IPS-15b (cell line): ENCODE results near the gene PRG2.

Source experiments
- H3K27me3 ChIP-seq: one replicate; pipeline ENCODE4 v1.6.1; 2013; ENCODE audit warnings: low read length; ENCODE audit not compliant: control insufficient read depth, insufficient read depth
- H3K36me3 ChIP-seq: one replicate; pipeline ENCODE4 v1.6.1; 2013; ENCODE audit warnings: low read length; ENCODE audit not compliant: control insufficient read depth, insufficient read depth
- H3K4me1 ChIP-seq: one replicate; pipeline ENCODE4 v1.6.1; 2013; ENCODE audit warnings: mild to moderate bottlenecking, low read length; ENCODE audit not compliant: control insufficient read depth, insufficient read depth
- H3K4me3 ChIP-seq: one replicate; pipeline ENCODE4 v1.5.1; 2013; ENCODE audit warnings: low read depth, low read length
- H3K9ac ChIP-seq: one replicate; pipeline ENCODE4 v1.6.1; 2013; ENCODE audit warnings: low read depth, mild to moderate bottlenecking, low read length
- H3K9me3 ChIP-seq: one replicate; pipeline ENCODE4 v1.6.1; 2013; ENCODE audit warnings: mild to moderate bottlenecking, low read length; ENCODE audit not compliant: control insufficient read depth, insufficient read depth

The PRG2 gene

DNA sequence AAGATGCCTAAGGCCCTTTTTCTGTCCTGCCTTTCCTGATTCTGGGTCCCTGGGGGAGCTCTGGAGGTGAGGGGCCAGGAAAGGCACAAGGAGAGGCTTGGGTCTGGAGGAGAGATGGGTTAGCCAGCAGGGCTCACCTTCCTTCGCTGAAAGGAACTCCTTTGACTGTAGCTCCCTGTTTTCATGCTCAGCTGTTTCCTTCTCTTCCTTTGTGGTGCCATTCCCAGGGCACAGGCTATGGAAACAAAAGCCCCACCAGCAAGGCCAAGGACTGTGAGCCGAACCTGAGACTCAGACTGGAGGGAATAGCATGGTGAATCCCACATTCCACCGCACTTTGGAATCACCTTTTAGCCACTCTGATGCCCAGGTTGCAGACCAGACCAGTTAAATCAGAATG lies 26.0 kb upstream of the PRG2 start:
- H3K4me1 ChIP-seq, result no peaks in the 10 kb centered on the region
- peaks cover 16% of the 10 kb centered on the region for H3K36me3 ChIP-seq

DNA sequence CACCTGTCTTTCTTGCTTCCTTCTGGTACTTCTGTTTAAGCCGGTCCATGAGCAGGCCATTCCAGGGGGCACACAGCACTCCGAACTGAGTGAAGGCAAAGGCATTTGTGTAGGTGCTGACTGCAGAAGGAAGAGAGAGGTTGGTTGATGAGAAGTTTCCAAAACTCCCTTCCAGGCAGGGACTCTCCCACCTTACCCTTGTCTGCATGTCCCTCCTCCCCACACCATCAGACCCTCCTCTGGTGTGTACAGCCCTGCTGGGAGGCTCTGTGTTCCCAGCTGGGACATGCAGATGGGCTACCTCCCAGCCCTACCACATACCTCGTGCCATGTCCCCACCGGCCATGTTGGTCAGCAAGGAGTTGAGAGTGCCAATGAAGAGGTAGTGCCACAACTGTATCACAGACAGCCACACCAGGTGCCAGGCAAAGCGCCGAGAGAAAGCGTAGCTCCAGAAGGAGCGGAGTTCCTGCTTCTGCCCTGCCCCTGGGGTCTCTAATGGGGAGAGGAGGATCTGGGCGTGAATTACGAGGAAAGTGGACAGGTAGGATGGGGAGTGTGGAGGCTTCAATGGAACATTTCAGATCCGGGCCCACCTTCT lies 24.3 kb upstream of the PRG2 start:
- Histone ChIP-seq H3K4me1 (no peaks in the 10 kb centered on the region), H3K27me3 (no peaks in the 10 kb centered on the region), H3K36me3 (peaks cover 17% of the 10 kb centered on the region), H3K9ac (no peak overlapping the region), H3K9me3 (no peaks in the 10 kb centered on the region), H3K4me3 (no peak overlapping the region)

More for the DNA sequence above, 26.0 kb upstream of the PRG2 start:
- Histone ChIP-seq H3K4me3 (no peak overlapping the region), H3K9me3 (no peaks in the 10 kb centered on the region), H3K9ac (no peak overlapping the region), H3K27me3 (no peaks in the 10 kb centered on the region)

DNA sequence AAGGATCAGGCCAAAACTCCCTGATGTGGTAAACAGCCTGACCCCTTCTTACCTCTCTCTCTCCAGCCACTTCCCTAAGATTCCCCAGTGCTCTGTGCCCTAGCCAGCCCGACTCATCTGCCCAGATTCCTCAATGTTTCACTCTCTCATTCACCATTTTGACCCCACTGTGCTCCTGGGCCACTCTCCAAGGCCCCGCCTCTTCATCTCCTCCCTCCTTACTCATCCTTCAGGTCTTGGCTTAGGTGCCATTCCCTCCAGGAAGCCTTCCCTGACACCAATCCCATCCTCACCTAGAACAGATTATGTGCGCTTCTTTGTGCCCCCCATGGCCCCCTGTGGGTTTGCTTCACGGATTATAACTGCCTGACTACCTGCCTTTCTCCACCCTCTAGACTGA lies 23.2 kb upstream of the PRG2 start:
- Histone ChIP-seq H3K4me3 (no peak overlapping the region), H3K36me3 (peaks cover 15% of the 10 kb centered on the region), H3K9me3 (no peaks in the 10 kb centered on the region), H3K9ac (no peak overlapping the region), H3K27me3 (no peaks in the 10 kb centered on the region), H3K4me1 (no peaks in the 10 kb centered on the region)

DNA sequence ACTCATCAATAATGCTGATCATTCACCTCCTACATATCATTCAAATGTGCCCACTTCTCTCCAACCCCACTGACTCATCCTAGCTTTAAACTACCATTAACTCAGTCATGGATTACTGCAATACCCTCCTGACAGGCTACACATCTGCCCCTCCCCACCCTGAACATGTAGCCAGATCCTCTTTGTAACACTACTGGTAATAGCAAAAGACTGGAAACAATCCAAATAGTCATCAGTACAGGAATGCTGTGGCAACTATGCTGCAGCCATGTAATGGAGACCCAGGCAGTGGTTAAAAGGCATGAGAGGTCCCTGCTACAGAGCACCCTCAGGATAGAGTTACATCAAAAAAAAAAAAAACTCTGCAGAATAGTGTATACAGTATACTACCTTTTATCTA lies 19.8 kb upstream of the PRG2 start:
- Histone ChIP-seq H3K4me1 (no peaks in the 10 kb centered on the region), H3K27me3 (no peaks in the 10 kb centered on the region), H3K9me3 (no peaks in the 10 kb centered on the region), H3K36me3 (peaks cover 21% of the 10 kb centered on the region), H3K9ac (no peak overlapping the region), H3K4me3 (no peak overlapping the region)

DNA sequence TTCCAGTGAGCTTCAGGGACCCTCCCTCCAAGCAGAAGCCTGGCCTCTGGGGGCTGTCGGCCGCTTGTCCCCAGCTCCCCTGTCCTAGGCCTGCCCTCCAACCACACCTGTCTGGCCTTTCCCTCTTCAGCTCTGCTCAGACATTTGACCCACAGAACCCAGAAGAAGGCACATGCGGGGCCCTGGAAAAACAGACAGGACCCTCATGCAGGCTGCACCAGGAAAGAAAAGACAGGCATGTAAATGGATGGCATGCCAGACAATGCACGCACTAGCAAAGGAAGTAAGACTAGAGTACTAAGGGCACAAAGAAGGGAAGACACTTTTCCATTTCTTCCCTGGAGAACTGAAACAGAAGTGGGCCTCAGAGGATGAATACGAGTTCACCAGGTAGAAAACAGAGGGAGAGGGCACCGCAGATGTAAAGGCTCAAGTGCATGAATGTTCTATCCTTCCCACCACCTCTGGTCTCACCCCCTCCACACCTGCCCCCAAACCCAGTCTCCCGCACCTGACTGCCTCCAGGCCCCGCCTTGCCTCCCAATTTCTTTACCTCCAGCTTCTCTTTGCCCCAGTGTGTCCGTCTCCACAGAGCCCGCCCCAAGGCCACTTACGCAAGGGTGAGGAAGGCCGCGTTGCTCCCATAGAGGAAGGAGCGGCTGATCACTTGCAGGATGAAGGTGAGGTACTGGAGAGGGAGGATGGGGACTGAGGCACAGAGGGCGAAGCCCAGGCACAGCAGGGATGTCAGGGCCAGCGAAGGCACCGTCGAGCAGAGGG lies 19.1 kb upstream of the PRG2 start:
- Histone ChIP-seq H3K4me3 (no peak overlapping the region), H3K4me1 (no peaks in the 10 kb centered on the region), H3K27me3 (no peaks in the 10 kb centered on the region), H3K9ac (no peak overlapping the region), H3K9me3 (no peaks in the 10 kb centered on the region), H3K36me3 (peaks cover 18% of the 10 kb centered on the region)

DNA sequence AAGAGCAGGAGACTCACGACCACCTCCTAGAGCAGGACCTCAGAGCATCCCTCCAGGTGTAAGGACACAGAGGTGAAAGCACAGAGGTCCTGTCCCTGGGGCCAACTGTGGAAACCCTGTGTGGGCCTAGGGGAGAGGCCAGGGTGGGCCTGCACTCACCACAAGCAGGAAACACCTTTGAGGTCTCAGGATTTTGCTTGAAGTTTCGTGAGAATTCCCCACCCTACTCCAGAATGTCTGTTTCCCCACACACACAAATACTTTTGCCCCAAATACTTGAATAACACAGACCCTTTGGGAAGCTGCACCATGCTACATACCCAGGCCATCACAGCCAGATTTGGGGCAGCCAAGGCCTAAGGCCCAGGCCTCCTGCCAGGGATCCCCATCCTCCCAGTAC lies 18.3 kb upstream of the PRG2 start:
- no peaks in the 10 kb centered on the region for H3K9me3 ChIP-seq
- no peaks in the 10 kb centered on the region for H3K27me3 ChIP-seq
- H3K9ac ChIP-seq, result no peak overlapping the region
- no peak overlapping the region for H3K4me3 ChIP-seq
- no peaks in the 10 kb centered on the region for H3K4me1 ChIP-seq
- H3K36me3 ChIP-seq, result peaks cover 13% of the 10 kb centered on the region

DNA sequence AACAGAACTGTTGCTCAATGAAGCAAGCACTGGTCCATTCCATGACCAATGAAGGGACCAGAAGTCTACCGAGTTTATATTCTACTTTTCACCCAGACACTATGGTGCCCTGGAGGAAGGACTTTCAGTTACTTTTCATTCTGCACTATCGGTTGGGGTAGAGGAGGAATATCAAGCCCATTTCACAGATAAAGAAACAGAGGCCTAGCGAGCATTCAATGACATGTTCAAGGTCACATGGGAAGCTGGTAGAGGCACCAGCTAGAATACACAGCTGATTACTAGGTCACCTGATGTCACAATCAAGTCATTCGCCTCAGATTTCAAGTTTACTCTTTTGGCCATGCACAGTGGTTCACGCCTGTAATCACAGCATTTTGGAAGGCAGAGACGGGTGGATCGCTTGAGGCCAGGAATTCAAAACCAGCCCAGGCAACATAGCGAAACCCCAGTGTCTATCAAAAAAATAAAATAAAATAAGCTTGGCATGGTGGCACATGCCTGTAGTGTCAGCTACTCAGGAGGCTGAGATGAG lies 17.6 kb upstream of the PRG2 start:
- Histone ChIP-seq H3K9ac (no peak overlapping the region), H3K36me3 (peaks cover 10% of the 10 kb centered on the region), H3K9me3 (no peaks in the 10 kb centered on the region), H3K4me1 (no peaks in the 10 kb centered on the region), H3K4me3 (no peak overlapping the region), H3K27me3 (no peaks in the 10 kb centered on the region)

DNA sequence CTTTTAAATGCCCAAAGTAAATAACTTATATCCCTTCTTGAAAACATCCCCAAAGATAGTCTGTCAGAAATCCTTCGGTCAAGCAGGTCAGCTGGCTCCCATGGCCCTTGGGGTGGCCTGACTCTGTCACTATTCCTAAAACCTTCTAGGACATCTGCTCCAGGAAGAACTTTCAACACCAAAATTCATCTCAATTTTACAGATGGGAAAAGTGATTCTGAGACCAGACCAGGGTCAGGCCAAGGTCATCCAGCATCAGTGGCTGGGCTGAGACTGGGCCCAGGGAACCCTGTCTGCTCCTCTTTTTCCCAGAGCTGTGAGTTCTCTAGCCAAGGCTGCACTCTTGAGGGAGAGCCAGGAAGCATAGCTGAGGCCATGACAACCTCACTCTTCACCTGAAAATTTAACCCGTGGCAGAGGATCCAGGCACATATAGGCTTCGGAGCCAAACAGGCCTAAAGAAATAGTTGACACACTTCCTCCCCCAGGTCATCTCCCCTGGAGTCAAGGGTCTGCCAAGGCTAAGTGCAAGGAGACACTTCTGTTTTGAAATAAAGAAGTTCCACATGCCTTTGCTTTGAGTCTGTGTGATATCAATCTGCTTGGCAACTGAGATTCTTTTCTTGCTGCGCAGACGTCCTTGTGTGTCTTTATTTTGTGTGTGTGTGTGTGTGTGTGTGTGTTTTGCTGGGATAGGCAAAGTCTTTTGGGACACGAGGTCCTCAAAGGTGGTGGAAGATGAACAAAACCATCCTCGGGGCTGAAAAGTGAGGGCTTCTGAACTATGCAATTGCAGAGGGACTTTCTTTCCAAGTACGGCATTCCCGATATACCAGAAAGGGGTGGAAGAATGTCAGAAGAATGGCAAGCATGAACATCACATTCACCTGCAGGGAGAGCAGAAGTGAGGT lies 16.8 kb upstream of the PRG2 start:
- no peaks in the 10 kb centered on the region for H3K9me3 ChIP-seq
- H3K4me3 ChIP-seq, result no peak overlapping the region
- H3K36me3 ChIP-seq, result peaks cover 10% of the 10 kb centered on the region
- H3K4me1 ChIP-seq, result no peaks in the 10 kb centered on the region
- H3K9ac ChIP-seq, result no peak overlapping the region
- H3K27me3 ChIP-seq, result peaks cover 2% of the 10 kb centered on the region

DNA sequence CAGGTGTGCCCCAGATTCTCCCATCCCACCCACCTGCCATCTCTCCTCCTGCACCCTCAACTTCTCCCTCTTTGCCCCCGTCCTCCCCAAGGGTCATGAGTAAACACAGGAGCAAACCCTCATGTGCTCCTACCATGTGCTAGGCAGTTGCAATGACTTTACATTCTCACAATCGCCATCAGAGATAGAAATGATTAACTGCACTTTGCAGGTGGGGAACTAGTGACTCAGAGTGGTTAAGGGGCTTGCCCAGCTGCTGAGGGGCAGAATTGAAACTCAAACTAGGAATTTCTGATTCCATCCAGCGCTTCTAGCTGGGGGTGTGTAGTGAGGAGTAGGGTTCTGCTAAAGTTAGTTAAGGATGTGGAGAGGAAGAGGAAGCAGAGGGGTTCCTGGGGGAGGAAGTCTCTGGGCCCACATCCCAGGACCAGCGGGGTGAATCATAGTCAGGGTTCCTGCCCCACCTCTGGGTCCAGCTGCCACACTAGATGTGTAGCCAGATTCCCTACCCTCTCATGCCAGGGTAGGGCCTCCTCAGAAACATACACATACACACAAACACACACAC lies 16.0 kb upstream of the PRG2 start:
- H3K9me3 ChIP-seq, result no peaks in the 10 kb centered on the region
- peaks cover 2% of the 10 kb centered on the region for H3K27me3 ChIP-seq
- no peak overlapping the region for H3K9ac ChIP-seq
- peaks cover 10% of the 10 kb centered on the region for H3K36me3 ChIP-seq
- H3K4me3 ChIP-seq, result no peak overlapping the region
- H3K4me1 ChIP-seq, result no peaks in the 10 kb centered on the region

DNA sequence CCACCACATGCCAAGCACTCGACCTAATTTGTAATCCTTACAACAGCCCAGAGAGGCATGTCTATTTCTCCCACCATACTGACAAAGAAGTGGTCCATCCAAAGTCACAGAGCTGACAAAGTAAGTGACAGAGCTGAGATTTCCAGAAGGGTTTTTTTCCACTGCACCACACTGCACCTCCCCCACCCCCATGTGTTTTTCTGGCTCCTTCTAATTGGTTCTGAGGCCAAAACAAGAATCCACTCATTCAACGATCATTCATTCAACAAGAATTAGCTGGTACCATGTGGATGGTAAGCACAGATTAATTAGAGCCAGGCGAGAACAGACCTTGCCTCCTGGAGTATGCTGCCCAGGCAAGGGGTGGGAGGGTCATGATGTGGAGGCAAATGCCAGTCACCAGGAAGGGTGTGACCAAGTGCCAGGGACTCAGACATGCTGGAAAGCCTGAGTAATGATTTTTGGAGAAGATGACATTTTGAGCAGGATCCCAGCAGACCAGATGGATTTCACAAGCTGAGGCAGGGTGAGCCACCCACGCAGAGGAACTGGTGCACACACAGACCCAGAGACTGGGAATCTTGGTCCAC lies 14.9 kb upstream of the PRG2 start:
- Histone ChIP-seq H3K4me3 (no peak overlapping the region), H3K4me1 (no peaks in the 10 kb centered on the region)

DNA sequence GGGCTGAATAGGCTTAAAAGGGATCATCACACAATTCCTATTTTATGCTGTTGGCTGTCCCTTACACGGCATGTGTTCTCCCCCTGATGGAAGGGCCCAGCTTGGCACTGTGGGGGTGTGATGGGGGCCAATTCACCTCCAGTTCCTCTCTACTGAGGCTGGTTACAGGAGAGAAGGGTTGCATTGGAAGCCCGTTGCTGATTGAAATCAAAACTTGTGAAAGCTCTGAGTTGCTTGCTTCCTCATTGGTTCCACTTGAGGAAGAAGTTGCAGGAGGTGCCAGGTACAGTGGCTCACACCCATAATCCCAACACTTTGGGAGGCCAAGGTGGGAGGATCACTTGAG lies 13.3 kb upstream of the PRG2 start:
- no peaks in the 10 kb centered on the region for H3K9me3 ChIP-seq
- H3K36me3 ChIP-seq, result peaks cover 6% of the 10 kb centered on the region
- H3K27me3 ChIP-seq, result peaks cover 2% of the 10 kb centered on the region

More for the DNA sequence above, 14.9 kb upstream of the PRG2 start:
- Histone ChIP-seq H3K9ac (no peak overlapping the region), H3K27me3 (peaks cover 2% of the 10 kb centered on the region), H3K9me3 (no peaks in the 10 kb centered on the region), H3K36me3 (peaks cover 10% of the 10 kb centered on the region)

More for the DNA sequence above, 13.3 kb upstream of the PRG2 start:
- H3K4me3 ChIP-seq, result no peak overlapping the region
- H3K4me1 ChIP-seq, result no peaks in the 10 kb centered on the region
- no peak overlapping the region for H3K9ac ChIP-seq
